A549 (cell line): ENCODE data around the gene FBXW9.

Experiments used
- EP300 ChIP-seq, 2 experiments: fragments of >200 bp; sonication (Bioruptor Twin); formaldehyde crosslinking; IDR thresholded peaks; 2 replicates in 1 of 2; 3 replicates in 1 of 2; pipeline ENCODE4 v1.6.1; 2016 to 2017
- MAFK ChIP-seq: fragments of 450-650 bp; IDR thresholded peaks from 2 replicates; pipeline ENCODE4 v1.6.1; 2014; ENCODE audit not compliant: partially characterized antibody
- MYC ChIP-seq: IDR thresholded peaks from 2 replicates; pipeline ENCODE4 v1.6.1; 2012; ENCODE audit warnings: mild to moderate bottlenecking, inconsistent platforms, low read length, improper control_type of control experiment, borderline replicate concordance
- NR3C1 ChIP-seq: fragments of >200 bp; sonication (Bioruptor Twin); formaldehyde crosslinking; IDR thresholded peaks from 3 replicates; pipeline ENCODE4 v1.6.1; 2017
- PHF8 ChIP-seq: fragments of 200-600 bp; sonication (generic); IDR thresholded peaks from 2 replicates; pipeline ENCODE4 v1.6.1; 2016; ENCODE audit warnings: low read depth, mild to moderate bottlenecking, antibody characterized with exemption, moderate library complexity, borderline replicate concordance
- RFX5 ChIP-seq: fragments of 450-650 bp; IDR thresholded peaks from 2 replicates; pipeline ENCODE4 v1.7.1; 2014; ENCODE audit warnings: antibody characterized with exemption, mild to moderate bottlenecking, moderate library complexity
- SREBF2 ChIP-seq: fragments of 450-650 bp; IDR thresholded peaks from 2 replicates; pipeline ENCODE4 v1.6.1; 2014; ENCODE audit warnings: mild to moderate bottlenecking, moderate library complexity
- TF ChIP-seq, protein P1 (sequence below): fragments of >200 bp; sonication (Bioruptor Twin); formaldehyde crosslinking; IDR thresholded peaks from 3 replicates; pipeline ENCODE4 v1.5.1; 2016
- TF ChIP-seq, protein P2 (sequence below): fragments of >200 bp; sonication (Bioruptor Twin); formaldehyde crosslinking; IDR thresholded peaks from 2 replicates; pipeline ENCODE4 v1.6.1; 2016

DNA sequence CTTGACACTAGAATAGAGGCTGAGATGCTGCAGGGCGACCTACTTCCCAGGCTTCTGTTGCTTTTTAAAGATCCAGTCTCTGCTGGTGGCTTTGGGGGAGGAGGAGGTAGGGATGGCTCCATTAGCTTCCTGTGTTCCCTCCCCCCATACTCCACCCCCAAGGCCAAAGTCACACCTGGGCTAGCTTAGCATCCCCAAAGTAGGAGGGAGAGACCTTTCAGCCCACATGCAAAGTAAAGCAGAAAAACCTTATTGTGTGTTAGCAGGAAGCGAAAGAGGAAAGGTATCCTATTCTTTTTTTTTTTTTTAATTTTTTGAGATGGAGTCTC lies 30.5 kb upstream of the FBXW9 start:
- no peak for TF ChIP-seq SREBF2
- no peak for TF ChIP-seq PHF8
- TF ChIP-seq, protein P1, sequence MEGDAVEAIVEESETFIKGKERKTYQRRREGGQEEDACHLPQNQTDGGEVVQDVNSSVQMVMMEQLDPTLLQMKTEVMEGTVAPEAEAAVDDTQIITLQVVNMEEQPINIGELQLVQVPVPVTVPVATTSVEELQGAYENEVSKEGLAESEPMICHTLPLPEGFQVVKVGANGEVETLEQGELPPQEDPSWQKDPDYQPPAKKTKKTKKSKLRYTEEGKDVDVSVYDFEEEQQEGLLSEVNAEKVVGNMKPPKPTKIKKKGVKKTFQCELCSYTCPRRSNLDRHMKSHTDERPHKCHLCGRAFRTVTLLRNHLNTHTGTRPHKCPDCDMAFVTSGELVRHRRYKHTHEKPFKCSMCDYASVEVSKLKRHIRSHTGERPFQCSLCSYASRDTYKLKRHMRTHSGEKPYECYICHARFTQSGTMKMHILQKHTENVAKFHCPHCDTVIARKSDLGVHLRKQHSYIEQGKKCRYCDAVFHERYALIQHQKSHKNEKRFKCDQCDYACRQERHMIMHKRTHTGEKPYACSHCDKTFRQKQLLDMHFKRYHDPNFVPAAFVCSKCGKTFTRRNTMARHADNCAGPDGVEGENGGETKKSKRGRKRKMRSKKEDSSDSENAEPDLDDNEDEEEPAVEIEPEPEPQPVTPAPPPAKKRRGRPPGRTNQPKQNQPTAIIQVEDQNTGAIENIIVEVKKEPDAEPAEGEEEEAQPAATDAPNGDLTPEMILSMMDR: no peak
- TF ChIP-seq, protein P2, sequence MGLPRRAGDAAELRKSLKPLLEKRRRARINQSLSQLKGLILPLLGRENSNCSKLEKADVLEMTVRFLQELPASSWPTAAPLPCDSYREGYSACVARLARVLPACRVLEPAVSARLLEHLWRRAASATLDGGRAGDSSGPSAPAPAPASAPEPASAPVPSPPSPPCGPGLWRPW: no peak
- no peak for TF ChIP-seq MAFK
- TF ChIP-seq RFX5: no peak
- no peak for TF ChIP-seq MYC
- TF ChIP-seq NR3C1: no peak
- no peak for TF ChIP-seq EP300 (IDR thresholded peaks at IDR 0.05)
